Measurements from ENCODE around the gene MRTFB.
A peak's percentile ranks its signal among the peaks of the same experiment; 100 is the strongest.

Gene MRTFB

GRCh38 chr16:14242769-14243168, 171.7 kb downstream of the MRTFB start:
- no peak for DNase-seq

- DNase-seq = peak; percentile 39
These were observed 173.3 kb downstream of the MRTFB start for GRCh38 chr16:14244196-14245010.

- DNase-seq = no peak
These were observed 177.7 kb downstream of the MRTFB start for GRCh38 chr16:14248791-14249190.

- peak; percentile 38 for DNase-seq
These were observed 178.3 kb downstream of the MRTFB start for GRCh38 chr16:14249291-14250032.

GRCh38 chr16:14251419-14251818, 180.3 kb downstream of the MRTFB start:
- no peak for DNase-seq

- DNase-seq = no peak
These were observed 181.7 kb downstream of the MRTFB start for GRCh38 chr16:14252860-14253259.

GRCh38 chr16:14263011-14263410, 191.9 kb downstream of the MRTFB start:
- DNase-seq = no peak

GRCh38 chr16:14263769-14264168, 192.7 kb downstream of the MRTFB start:
- no peak for DNase-seq

GRCh38 chr16:14264327-14264943, 193.3 kb downstream of the MRTFB start:
- DNase-seq = no peak

GRCh38 chr16:14268073-14268472, 197.0 kb downstream of the MRTFB start:
- DNase-seq = no peak

- no peak for DNase-seq
These were observed 204.8 kb downstream of the MRTFB start for GRCh38 chr16:14275934-14276333.

GRCh38 chr16:14278749-14279148, 207.6 kb downstream of the MRTFB start:
- no peak for DNase-seq

GRCh38 chr16:14280541-14280940, 209.4 kb downstream of the MRTFB start:
- DNase-seq = peak; percentile 75

- no peak for DNase-seq
These were observed 212.7 kb downstream of the MRTFB start for GRCh38 chr16:14283786-14284185.

- no peak for DNase-seq
These were observed 213.3 kb downstream of the MRTFB start for GRCh38 chr16:14284371-14284770.

GRCh38 chr16:14284930-14285512, 213.9 kb downstream of the MRTFB start:
- no peak for DNase-seq

GRCh38 chr16:14285513-14286367, 214.6 kb downstream of the MRTFB start:
- peak; percentile 96 for DNase-seq

- no peak for DNase-seq
These were observed 215.5 kb downstream of the MRTFB start for GRCh38 chr16:14286368-14287230.

- DNase-seq = no peak
These were observed 218.7 kb downstream of the MRTFB start for GRCh38 chr16:14289692-14290340.

GRCh38 chr16:14291286-14291685, 220.2 kb downstream of the MRTFB start:
- DNase-seq = no peak

Data from fibroblast of skin of right quadriceps (primary cell).